ENCODE measurements around the gene HOXA6. TPM values are rescaled to one million over a fixed set of nuclear protein-coding genes. Genes with fewer than 3 reads are reported as not detected.

The HOXA6 gene
- polyA plus RNA-seq, 3 donors: not detected

DNA sequence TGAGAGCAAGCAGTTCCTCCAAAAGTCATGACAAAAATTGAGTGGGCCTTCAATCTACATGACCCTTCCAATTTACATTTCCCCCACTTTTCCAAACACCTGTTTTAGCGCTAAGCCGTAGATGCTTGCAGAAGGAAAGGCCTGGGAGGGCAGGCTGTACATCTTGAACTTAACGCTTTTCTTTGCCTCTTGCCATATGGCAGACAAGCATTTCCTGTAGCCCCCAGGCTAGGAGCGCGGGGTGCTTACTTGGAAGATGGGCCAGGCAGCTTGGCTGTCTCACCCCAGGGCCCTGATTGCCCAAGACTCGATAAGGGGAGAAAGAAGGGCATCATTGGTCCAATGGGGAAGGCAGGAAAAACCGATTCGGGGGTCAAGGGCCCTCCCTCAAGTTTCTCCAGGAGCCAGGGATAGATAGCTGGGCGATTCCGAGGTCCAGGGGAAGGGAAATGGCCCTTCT is 24.8 kb upstream of the HOXA6 start:
- H3K79me2 ChIP-seq (ENCODE audit: insufficient read depth, low read length): no peaks in the 10 kb centered on the region
- H3K4me1 Mint-ChIP-seq: peaks cover 44% of the 10 kb centered on the region
- peaks cover 44 to 64% of the 10 kb centered on the region in 2 donors for H3K4me1 ChIP-seq (ENCODE audit: control insufficient read depth in 1 of 2, insufficient read depth in 2 of 2, low read length in 2 of 2)
- no peak overlapping the region for H3K27ac ChIP-seq (ENCODE audit: low read depth in 1 of 2, low read length in 2 of 2)
- H3K9me3 ChIP-seq (replicated peaks in 1 of 2; ENCODE audit: control insufficient read depth in 1 of 2, insufficient read depth in 1 of 2, low read length in 2 of 2): peaks cover 11 to 37% of the 10 kb centered on the region in 2 donors
- peaks cover 2 to 44% (median 26%) of the 10 kb centered on the region in 7 donors for H3K9me3 Mint-ChIP-seq
- H3K4me3 Mint-ChIP-seq: peak overlapping the region; percentile 24 to 89
- H3K4me3 ChIP-seq (replicated peaks in 1 of 3; ENCODE audit: low read depth in 2 of 3, low read length in 3 of 3): peak overlapping the region in 1 of 3 experiments; percentile 76
- H3K36me3 ChIP-seq (replicated peaks in 1 of 2; ENCODE audit: control insufficient read depth in 1 of 2, insufficient read depth in 2 of 2, low read length in 2 of 2): no peaks in the 10 kb centered on the region
- peaks cover 71 to 98% of the 10 kb centered on the region in 2 donors for H3K27me3 ChIP-seq (ENCODE audit: control insufficient read depth in 2 of 2, insufficient read depth in 2 of 2, low read length in 2 of 2)
- peaks cover 9% of the 10 kb centered on the region for H4K20me1 ChIP-seq (ENCODE audit: insufficient read depth, low read length)
- TF ChIP-seq, protein P1, sequence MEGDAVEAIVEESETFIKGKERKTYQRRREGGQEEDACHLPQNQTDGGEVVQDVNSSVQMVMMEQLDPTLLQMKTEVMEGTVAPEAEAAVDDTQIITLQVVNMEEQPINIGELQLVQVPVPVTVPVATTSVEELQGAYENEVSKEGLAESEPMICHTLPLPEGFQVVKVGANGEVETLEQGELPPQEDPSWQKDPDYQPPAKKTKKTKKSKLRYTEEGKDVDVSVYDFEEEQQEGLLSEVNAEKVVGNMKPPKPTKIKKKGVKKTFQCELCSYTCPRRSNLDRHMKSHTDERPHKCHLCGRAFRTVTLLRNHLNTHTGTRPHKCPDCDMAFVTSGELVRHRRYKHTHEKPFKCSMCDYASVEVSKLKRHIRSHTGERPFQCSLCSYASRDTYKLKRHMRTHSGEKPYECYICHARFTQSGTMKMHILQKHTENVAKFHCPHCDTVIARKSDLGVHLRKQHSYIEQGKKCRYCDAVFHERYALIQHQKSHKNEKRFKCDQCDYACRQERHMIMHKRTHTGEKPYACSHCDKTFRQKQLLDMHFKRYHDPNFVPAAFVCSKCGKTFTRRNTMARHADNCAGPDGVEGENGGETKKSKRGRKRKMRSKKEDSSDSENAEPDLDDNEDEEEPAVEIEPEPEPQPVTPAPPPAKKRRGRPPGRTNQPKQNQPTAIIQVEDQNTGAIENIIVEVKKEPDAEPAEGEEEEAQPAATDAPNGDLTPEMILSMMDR (IDR thresholded peaks at IDR 0.05): no peak
- no peak overlapping the region for H3K9ac ChIP-seq (ENCODE audit: insufficient read depth, low read length, poor library complexity, severe bottlenecking)
- WGBS (ENCODE audit: insufficient coverage): 0% methylated on average over 10 of the region's 10 CpGs
- intact Hi-C loops (cut with micrococcal nuclease): loop anchor here in 1 of 2 donors (5.0 kb wide), 1 partner anchor 1310 kb away; no protein-coding TSS in a partner anchor
- H2AFZ ChIP-seq (ENCODE audit: insufficient read depth, low read depth, low read length, poor library complexity, severe bottlenecking): no peak overlapping the region
- DNase-seq: no peak
- H3K27me3 Mint-ChIP-seq (ENCODE audit: low read depth in 3 of 3): peaks cover 87 to 98% (median 92%) of the 10 kb centered on the region in 3 donors
- H3K4me2 ChIP-seq (replicated peaks; ENCODE audit: extremely low read depth, low read length, poor library complexity, severe bottlenecking): peak overlapping the region; percentile 92
- peaks cover 19 to 29% of the 10 kb centered on the region in 2 donors for H3K36me3 Mint-ChIP-seq
- H3K27ac Mint-ChIP-seq: no peak overlapping the region

DNA sequence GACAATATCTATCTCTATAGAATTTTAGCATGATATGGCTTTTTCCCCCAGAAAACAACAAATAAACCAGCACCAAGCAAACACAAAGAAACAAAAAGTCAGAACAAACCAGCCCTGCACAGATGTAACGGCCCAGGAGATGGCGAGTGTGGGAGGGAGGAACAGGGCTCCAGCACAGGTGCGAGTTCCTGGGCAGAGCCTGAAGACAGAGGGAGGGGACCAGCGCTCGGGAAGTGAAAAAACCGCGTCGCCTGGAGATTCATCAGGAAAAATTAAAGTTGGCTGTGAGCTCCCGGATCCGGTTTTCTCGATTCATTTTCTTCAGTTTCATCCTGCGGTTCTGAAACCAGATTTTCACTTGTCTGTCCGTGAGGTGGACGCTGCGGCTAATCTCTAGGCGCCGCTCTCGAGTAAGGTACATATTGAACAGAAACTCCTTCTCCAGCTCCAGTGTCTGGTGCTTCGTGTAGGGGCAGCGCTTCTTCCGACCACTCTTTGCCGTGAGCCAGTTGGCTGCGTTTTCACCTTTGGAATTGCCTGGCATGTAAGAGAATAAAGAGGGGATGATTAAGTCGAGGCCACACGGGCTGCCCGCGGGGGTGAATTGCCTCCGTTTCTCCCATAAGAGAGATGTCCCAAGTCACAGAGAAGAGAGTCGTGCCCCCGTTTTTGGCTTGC is 24.2 kb upstream of the HOXA6 start:
- DNase-seq: no peak
- H3K36me3 ChIP-seq (replicated peaks in 1 of 2; ENCODE audit: control insufficient read depth in 1 of 2, insufficient read depth in 2 of 2, low read length in 2 of 2): no peaks in the 10 kb centered on the region
- Mint-ChIP-seq H3K27me3 (ENCODE audit: low read depth in 3 of 3) (peaks cover 89 to 98% (median 92%) of the 10 kb centered on the region in 3 donors), H3K27ac (peak overlapping the region in 1 of 7 donors; percentile 15), H3K9me3 (peaks cover 5 to 50% (median 31%) of the 10 kb centered on the region in 7 donors), H3K4me1 (peaks cover 50% of the 10 kb centered on the region), H3K4me3 (peak overlapping the region; percentile 63 to 89), H3K36me3 (peaks cover 24 to 34% of the 10 kb centered on the region in 2 donors)
- no peak overlapping the region for H2AFZ ChIP-seq (ENCODE audit: insufficient read depth, low read depth, low read length, poor library complexity, severe bottlenecking)
- H3K27ac ChIP-seq (ENCODE audit: low read depth in 1 of 2, low read length in 2 of 2): no peak overlapping the region
- 2% methylated on average over 15 of the region's 30 CpGs for WGBS (ENCODE audit: insufficient coverage)
- H3K79me2 ChIP-seq (ENCODE audit: insufficient read depth, low read length): no peaks in the 10 kb centered on the region
- intact Hi-C loops (cut with micrococcal nuclease): loop anchor here in 1 of 2 donors (5.0 kb wide), 1 partner anchor 1309 kb away; no protein-coding TSS in a partner anchor
- peaks cover 16 to 43% of the 10 kb centered on the region in 2 donors for H3K9me3 ChIP-seq (replicated peaks in 1 of 2; ENCODE audit: control insufficient read depth in 1 of 2, insufficient read depth in 1 of 2, low read length in 2 of 2)
- TF ChIP-seq, protein P1 (IDR thresholded peaks at IDR 0.05): no peak
- H3K4me2 ChIP-seq (replicated peaks; ENCODE audit: extremely low read depth, low read length, poor library complexity, severe bottlenecking): peak overlapping the region; percentile 92
- H3K9ac ChIP-seq (ENCODE audit: insufficient read depth, low read length, poor library complexity, severe bottlenecking): no peak overlapping the region
- H4K20me1 ChIP-seq (ENCODE audit: insufficient read depth, low read length): peaks cover 9% of the 10 kb centered on the region
- H3K27me3 ChIP-seq (ENCODE audit: control insufficient read depth in 2 of 2, insufficient read depth in 2 of 2, low read length in 2 of 2): peaks cover 75 to 98% of the 10 kb centered on the region in 2 donors
- peak overlapping the region in 1 of 3 experiments; percentile 76 for H3K4me3 ChIP-seq (replicated peaks in 1 of 3; ENCODE audit: low read depth in 2 of 3, low read length in 3 of 3)
- H3K4me1 ChIP-seq (ENCODE audit: control insufficient read depth in 1 of 2, insufficient read depth in 2 of 2, low read length in 2 of 2): peaks cover 49 to 70% of the 10 kb centered on the region in 2 donors

All from CD14-positive monocyte (primary cell).